ENCODE results near the gene SULT4A1.

The SULT4A1 gene

GRCh38 chr22:43862074-43862881 lies at the start of gene SULT4A1:
Gene SULT4A1 (minus strand): TSS chr22:43862513. CDS start chr22:43862382, 131 bp downstream.
- DNase-seq (ENCODE audit: low spot score) (no peak), ATAC-seq (ENCODE audit: low read depth) (peak; percentile 38; the same call in 1 of the 3 replicates)
- Histone ChIP-seq H3K27me3 (ENCODE audit: insufficient read depth, poor library complexity, severe bottlenecking) (no peaks in the 10 kb centered on the region), H3K9me3 (ENCODE audit: severe bottlenecking) (no peaks in the 10 kb centered on the region), H3K36me3 (ENCODE audit: low read depth) (no peaks in the 10 kb centered on the region), H3K4me1 (ENCODE audit: insufficient read depth, poor library complexity, severe bottlenecking) (no peaks in the 10 kb centered on the region), H3K4me3 (ENCODE audit: severe bottlenecking) (peak within 1 kb of the TSS; percentile 67), H3K27ac (ENCODE audit: poor library complexity, severe bottlenecking) (no peak within 1 kb of the TSS)
- TF ChIP-seq CTCF (IDR thresholded peaks at IDR 0.05; ENCODE audit: poor library complexity, severe bottlenecking), result no peak

GRCh38 chr22:43911351-43911750 lies 49.0 kb upstream of the SULT4A1 start:
- Histone ChIP-seq H3K4me3 (ENCODE audit: severe bottlenecking) (no peak overlapping the region), H3K36me3 (ENCODE audit: low read depth) (no peaks in the 10 kb centered on the region), H3K4me1 (ENCODE audit: insufficient read depth, poor library complexity, severe bottlenecking) (no peaks in the 10 kb centered on the region), H3K9me3 (ENCODE audit: severe bottlenecking) (no peaks in the 10 kb centered on the region), H3K27me3 (ENCODE audit: insufficient read depth, poor library complexity, severe bottlenecking) (no peaks in the 10 kb centered on the region), H3K27ac (ENCODE audit: poor library complexity, severe bottlenecking) (no peak overlapping the region)
- no peak for DNase-seq (ENCODE audit: low spot score)
- ATAC-seq (ENCODE audit: low read depth), result no peak
- no peak for TF ChIP-seq CTCF (IDR thresholded peaks at IDR 0.05; ENCODE audit: poor library complexity, severe bottlenecking)

GRCh38 chr22:43910178-43910695 lies 47.9 kb upstream of the SULT4A1 start:
- no peak for TF ChIP-seq CTCF (IDR thresholded peaks at IDR 0.05; ENCODE audit: poor library complexity, severe bottlenecking)

GRCh38 chr22:43909708-43910107 lies 47.4 kb upstream of the SULT4A1 start:
- Histone ChIP-seq H3K4me1 (ENCODE audit: insufficient read depth, poor library complexity, severe bottlenecking) (no peaks in the 10 kb centered on the region), H3K27me3 (ENCODE audit: insufficient read depth, poor library complexity, severe bottlenecking) (no peaks in the 10 kb centered on the region), H3K27ac (ENCODE audit: poor library complexity, severe bottlenecking) (no peak overlapping the region), H3K9me3 (ENCODE audit: severe bottlenecking) (no peaks in the 10 kb centered on the region), H3K4me3 (ENCODE audit: severe bottlenecking) (no peak overlapping the region), H3K36me3 (ENCODE audit: low read depth) (no peaks in the 10 kb centered on the region)
- no peak for TF ChIP-seq CTCF (IDR thresholded peaks at IDR 0.05; ENCODE audit: poor library complexity, severe bottlenecking)
- ATAC-seq (ENCODE audit: low read depth), result no peak
- DNase-seq (ENCODE audit: low spot score), result no peak

More at GRCh38 chr22:43910178-43910695, 47.9 kb upstream of the SULT4A1 start:
- ATAC-seq (ENCODE audit: low read depth), result 0 out of 3 replicates have a peak, but pooled peaks have one; percentile 29
- H3K27me3 ChIP-seq (ENCODE audit: insufficient read depth, poor library complexity, severe bottlenecking), result no peaks in the 10 kb centered on the region
- no peaks in the 10 kb centered on the region for H3K4me1 ChIP-seq (ENCODE audit: insufficient read depth, poor library complexity, severe bottlenecking)
- H3K9me3 ChIP-seq (ENCODE audit: severe bottlenecking), result no peaks in the 10 kb centered on the region
- no peak overlapping the region for H3K27ac ChIP-seq (ENCODE audit: poor library complexity, severe bottlenecking)
- DNase-seq (ENCODE audit: low spot score), result no peak
- H3K36me3 ChIP-seq (ENCODE audit: low read depth), result no peaks in the 10 kb centered on the region
- H3K4me3 ChIP-seq (ENCODE audit: severe bottlenecking), result no peak overlapping the region

GRCh38 chr22:43905681-43906080 lies 43.4 kb upstream of the SULT4A1 start:
- Histone ChIP-seq H3K27ac (ENCODE audit: poor library complexity, severe bottlenecking) (no peak overlapping the region), H3K9me3 (ENCODE audit: severe bottlenecking) (no peaks in the 10 kb centered on the region), H3K4me1 (ENCODE audit: insufficient read depth, poor library complexity, severe bottlenecking) (peaks cover 8% of the 10 kb centered on the region), H3K27me3 (ENCODE audit: insufficient read depth, poor library complexity, severe bottlenecking) (no peaks in the 10 kb centered on the region), H3K4me3 (ENCODE audit: severe bottlenecking) (no peak overlapping the region), H3K36me3 (ENCODE audit: low read depth) (no peaks in the 10 kb centered on the region)
- DNase-seq (ENCODE audit: low spot score) (no peak), ATAC-seq (ENCODE audit: low read depth) (no peak)
- no peak for TF ChIP-seq CTCF (IDR thresholded peaks at IDR 0.05; ENCODE audit: poor library complexity, severe bottlenecking)

Measured in RWPE2 (cell line).